Nephron progenitor cell (in vitro differentiated cells): ENCODE measurements around the gene SELENBP1.

ENCODE experiments used
- DNase-seq: peaks from one replicate; pipeline ENCODE4 v3.0.0; 2021
- H3K27ac Mint-ChIP-seq: 2 replicates; pipeline ENCODE4 v1.8.0; 2021; ENCODE audit warnings: mild to moderate bottlenecking, moderate library complexity, mixed read lengths
- H3K27me3 Mint-ChIP-seq: 2 replicates; pipeline ENCODE4 v1.8.0; 2021; ENCODE audit warnings: mild to moderate bottlenecking, low read depth, mixed read lengths; ENCODE audit not compliant: poor library complexity
- H3K36me3 Mint-ChIP-seq: 2 replicates; pipeline ENCODE4 v1.8.0; 2021; ENCODE audit warnings: low read depth, mixed read lengths
- H3K4me1 Mint-ChIP-seq: 2 replicates; pipeline ENCODE4 v1.8.0; 2021; ENCODE audit warnings: mixed read lengths
- H3K4me3 Mint-ChIP-seq: 2 replicates; pipeline ENCODE4 v1.8.0; 2021; ENCODE audit warnings: mild to moderate bottlenecking, moderate library complexity, mixed read lengths
- H3K9me3 Mint-ChIP-seq: 2 replicates; pipeline ENCODE4 v1.8.0; 2021; ENCODE audit warnings: mild to moderate bottlenecking, moderate library complexity, mixed read lengths
- CTCF ChIP-seq: fragments of 200-600 bp; sonication (generic); IDR thresholded peaks from 2 replicates; pipeline ENCODE4 v1.5.0; 2021; ENCODE audit warnings: antibody characterized with exemption

The SELENBP1 gene

GRCh38 chr1:151370211-151370911 is 2.1 kb downstream of the SELENBP1 start:
- Mint-ChIP-seq H3K9me3 (no peaks in the 10 kb centered on the region), H3K27ac (no peak overlapping the region), H3K36me3 (peaks cover 30% of the 10 kb centered on the region), H3K27me3 (no peaks in the 10 kb centered on the region), H3K4me3 (peak overlapping the region; percentile 86), H3K4me1 (peaks cover 52% of the 10 kb centered on the region)
- DNase-seq = no peak
- TF ChIP-seq CTCF = no peak

DNA sequence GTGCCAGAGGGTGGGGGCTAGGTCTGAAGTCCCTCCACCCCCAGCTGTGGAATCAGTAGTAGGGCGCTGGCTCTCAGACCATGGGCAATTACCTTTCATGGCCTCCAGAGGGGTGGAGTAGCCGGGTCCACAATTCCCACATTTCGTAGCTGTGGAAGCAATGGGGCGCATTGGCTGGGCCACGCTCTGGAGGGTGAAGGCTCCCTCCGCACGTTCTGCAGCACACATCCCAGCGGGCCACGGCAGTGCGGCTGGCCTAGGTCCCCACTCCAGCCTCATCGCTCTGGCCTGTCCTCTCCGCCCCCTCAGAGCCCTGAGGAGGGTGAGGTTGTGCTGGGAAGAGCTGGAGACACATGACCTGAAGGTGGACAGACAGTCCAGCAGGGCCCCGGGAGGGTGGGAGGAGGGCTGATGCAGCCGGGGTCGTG is 2.9 kb downstream of the SELENBP1 start:
- no peak for TF ChIP-seq CTCF
- no peak for DNase-seq
- Mint-ChIP-seq H3K27me3 (no peaks in the 10 kb centered on the region), H3K4me3 (no peak overlapping the region), H3K4me1 (peaks cover 52% of the 10 kb centered on the region), H3K36me3 (peaks cover 37% of the 10 kb centered on the region), H3K27ac (no peak overlapping the region), H3K9me3 (no peaks in the 10 kb centered on the region)

DNA sequence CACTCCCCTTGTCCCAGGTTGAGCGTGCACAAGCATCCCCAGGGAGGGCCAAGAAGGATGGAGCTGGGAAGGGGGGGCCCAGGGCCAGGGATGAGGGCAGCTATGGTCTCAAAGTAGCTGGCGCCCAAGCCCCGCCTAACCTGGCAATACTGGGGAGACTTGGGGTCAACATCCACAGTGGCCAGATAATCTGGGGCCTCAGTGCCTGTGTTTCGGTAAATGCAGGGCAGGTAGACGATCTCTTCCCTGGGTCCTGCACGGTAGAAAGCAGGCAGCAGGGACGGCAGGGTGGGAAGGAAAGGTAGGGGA is 3.2 kb downstream of the SELENBP1 start:
- H3K27ac Mint-ChIP-seq = no peak overlapping the region
- no peak overlapping the region for H3K4me3 Mint-ChIP-seq
- TF ChIP-seq CTCF = no peak
- peaks cover 1% of the 10 kb centered on the region for H3K9me3 Mint-ChIP-seq
- DNase-seq = no peak
- no peaks in the 10 kb centered on the region for H3K27me3 Mint-ChIP-seq
- H3K4me1 Mint-ChIP-seq = peaks cover 50% of the 10 kb centered on the region
- peaks cover 41% of the 10 kb centered on the region for H3K36me3 Mint-ChIP-seq

- Mint-ChIP-seq H3K36me3 (peaks cover 47% of the 10 kb centered on the region), H3K27me3 (no peaks in the 10 kb centered on the region), H3K9me3 (peaks cover 7% of the 10 kb centered on the region), H3K27ac (no peak overlapping the region), H3K4me1 (peaks cover 44% of the 10 kb centered on the region), H3K4me3 (no peak overlapping the region)
- no peak for TF ChIP-seq CTCF
- DNase-seq = no peak
These were observed 3.9 kb downstream of the SELENBP1 start for GRCh38 chr1:151368393-151369301.

- Mint-ChIP-seq H3K27me3 (no peaks in the 10 kb centered on the region), H3K9me3 (peaks cover 16% of the 10 kb centered on the region), H3K27ac (no peak overlapping the region), H3K36me3 (peaks cover 55% of the 10 kb centered on the region), H3K4me1 (peaks cover 36% of the 10 kb centered on the region), H3K4me3 (no peak overlapping the region)
- DNase-seq = no peak
- no peak for TF ChIP-seq CTCF
These were observed 4.7 kb downstream of the SELENBP1 start for GRCh38 chr1:151367658-151368392.
